ENCODE results near the gene KCNJ16. TPM values are rescaled to one million over a fixed set of nuclear protein-coding genes. Genes with fewer than 3 reads are reported as not detected.

Gene KCNJ16
- total and polyA plus RNA-seq, 2 of the 13 experiments (the other 11 are each of a cell fraction or from before 2014, with no cell fraction given) = not detected

GRCh38 chr17:70169709-70170597, 94.9 kb downstream of the KCNJ16 start:
- peaks cover 6% of the 10 kb centered on the region for H3K4me1 ChIP-seq (ENCODE audit: insufficient read depth, low read length)
- intact Hi-C loops (cut with micrococcal nuclease; ENCODE audit: unreplicated experiment) = no loop called here
- H3K4me2 ChIP-seq (ENCODE audit: low read depth, low read length) = peak overlapping the region; percentile 75
- peak overlapping the region in 2 of 3 experiments; percentile 23 to 64; a peak in 2 of 6 replicates for H3K4me3 ChIP-seq (replicated peaks in 1 of 3; ENCODE audit: insufficient read depth in 1 of 3, low read depth in 2 of 3, low read length in 3 of 3)
- ATAC-seq (peak; percentile 69), DNase-seq (ENCODE audit: low spot score) (no peak), FAIRE-seq (no peak)
- H3K79me2 ChIP-seq (ENCODE audit: insufficient read depth, low read length) = no peaks in the 10 kb centered on the region
- H3K27ac ChIP-seq (ENCODE audit: extremely low read length, insufficient read depth, low read length) = no peak overlapping the region
- no peaks in the 10 kb centered on the region for H3K9me3 ChIP-seq (ENCODE audit: low read length)
- no peak overlapping the region for H2AFZ ChIP-seq (ENCODE audit: low read length)
- in situ Hi-C loops (cut with HindIII; ENCODE audit: extremely low pct_ligation_motif_present, low pct_unique_long_range_greater_than_20kb) = no loop called here
- no peak overlapping the region for H3K9ac ChIP-seq (ENCODE audit: insufficient read depth, low read depth, low read length)
- WGBS (ENCODE audit: low lambda C conversion rate) = 29% methylated on average over 24 of the region's 24 CpGs
- TF ChIP-seq, protein P1, sequence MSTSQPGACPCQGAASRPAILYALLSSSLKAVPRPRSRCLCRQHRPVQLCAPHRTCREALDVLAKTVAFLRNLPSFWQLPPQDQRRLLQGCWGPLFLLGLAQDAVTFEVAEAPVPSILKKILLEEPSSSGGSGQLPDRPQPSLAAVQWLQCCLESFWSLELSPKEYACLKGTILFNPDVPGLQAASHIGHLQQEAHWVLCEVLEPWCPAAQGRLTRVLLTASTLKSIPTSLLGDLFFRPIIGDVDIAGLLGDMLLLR (CRISPR knock-in tag; IDR thresholded peaks at IDR 0.05) = peak; percentile 0; the same call in 1 of the 2 replicates
- TF ChIP-seq ZFP41 (CRISPR knock-in tag; IDR thresholded peaks at IDR 0.05; ENCODE audit: borderline replicate concordance) (no peak), ARID5B (CRISPR knock-in tag; IDR thresholded peaks at IDR 0.05) (no peak), HDAC6 (IDR thresholded peaks at IDR 0.05; ENCODE audit: low read depth, low read length) (no peak), PLSCR1 (CRISPR knock-in tag; IDR thresholded peaks at IDR 0.05; ENCODE audit: borderline replicate concordance) (no peak), IKZF4 (CRISPR knock-in tag; IDR thresholded peaks at IDR 0.05; ENCODE audit: borderline replicate concordance, low read depth, not compliant biosample characterization) (no peak), ZFP90 (CRISPR knock-in tag; IDR thresholded peaks at IDR 0.05; ENCODE audit: borderline replicate concordance) (no peak), ATF7 (IDR thresholded peaks at IDR 0.05) (peak; percentile 46; the same call in 1 of the 2 replicates), ATF7 (CRISPR knock-in tag; IDR thresholded peaks at IDR 0.05) (no peak), HNF4G (IDR thresholded peaks at IDR 0.05; ENCODE audit: borderline replicate concordance, low read depth, low read length) (no peak), HNF4G (CRISPR knock-in tag; IDR thresholded peaks at IDR 0.05; ENCODE audit: borderline replicate concordance, low read depth) (no peak), SCMH1 (CRISPR knock-in tag; IDR thresholded peaks at IDR 0.05; ENCODE audit: borderline replicate concordance) (no peak), THAP8 (CRISPR knock-in tag; IDR thresholded peaks at IDR 0.05; ENCODE audit: borderline replicate concordance) (no peak), PRMT3 (CRISPR knock-in tag; IDR thresholded peaks at IDR 0.05; ENCODE audit: borderline replicate concordance, low read depth) (no peak), CEBPB (IDR thresholded peaks at IDR 0.05; ENCODE audit: borderline replicate concordance, low read depth, low read length) (peak; percentile 65), ZNF75D (CRISPR knock-in tag; IDR thresholded peaks at IDR 0.05; ENCODE audit: borderline replicate concordance) (no peak)
- ChIA-PET CTCF (ENCODE audit: low intra/inter-chr PET ratio, low total read pairs) (no interaction called here), POLR2A (no interaction called here)
- no TSS peak for BruUV-seq (replicated peaks)
- no peaks in the 10 kb centered on the region for H4K20me1 ChIP-seq (ENCODE audit: insufficient read depth, low read length)
- no peaks in the 10 kb centered on the region for H3K36me3 ChIP-seq (replicated peaks in 1 of 2; ENCODE audit: control insufficient read depth in 1 of 2, insufficient read depth in 2 of 2, low read length in 2 of 2)
- peaks cover 0 to 34% of the 10 kb centered on the region in 2 experiments; a peak in 3 of 5 replicates for H3K27me3 ChIP-seq (ENCODE audit: control insufficient read depth in 1 of 2, insufficient read depth in 2 of 2, low read length in 2 of 2)

All from HepG2 (cell line).